Kidney (tissue), 14 donors: ENCODE data around the gene UBAC1. TPM values are rescaled to one million over a fixed set of nuclear protein-coding genes. Genes with fewer than 3 reads are reported as not detected.
"Not testable (repeated sequence)": the region's sequence is repeated elsewhere in the genome, so short reads cannot be mapped to it uniquely, and the experiment has no call there.

Experiments
- DNase-seq, 5 donors: peaks; one replicate each; pipeline ENCODE4 v3.0.0-alpha.2; 2013 to 2020
- FAIRE-seq: peaks from 2 replicates; lab custom pipeline; 2012; peaks lifted over from hg19 to GRCh38; lab: Jason Lieb, UNC
- H3K27ac ChIP-seq, 2 donors: one replicate each; pipeline ENCODE4 v1.7.0; 2013; ENCODE audit warnings: low read depth in 2 of 2, low read length in 2 of 2, inconsistent platforms in 1 of 2
- H3K27me3 ChIP-seq: one replicate; pipeline ENCODE4 v1.7.1; 2013; ENCODE audit warnings: low read length, inconsistent platforms; ENCODE audit not compliant: control insufficient read depth, insufficient read depth
- H3K36me3 ChIP-seq, 3 donors: one replicate each; pipeline versions ENCODE4 v1.7.0 to v1.7.1; 2013; ENCODE audit warnings: low read length in 3 of 3, control low read depth in 1 of 3, inconsistent platforms in 1 of 3; ENCODE audit not compliant: insufficient read depth in 3 of 3, control insufficient read depth in 2 of 3
- H3K4me1 ChIP-seq, 3 donors: one replicate each; pipeline versions ENCODE4 v1.7.0 to v1.7.1; 2013; ENCODE audit warnings: low read length in 3 of 3, inconsistent platforms in 1 of 3, low read depth in 1 of 3; ENCODE audit not compliant: control insufficient read depth in 2 of 3, insufficient read depth in 2 of 3
- H3K4me3 ChIP-seq, 3 donors: one replicate each; pipeline versions ENCODE4 v1.7.0 to v1.8.1; 2013; ENCODE audit warnings: low read length in 3 of 3, control low read depth in 1 of 3, inconsistent platforms in 1 of 3
- H3K9ac ChIP-seq, 3 donors: one replicate each; pipeline versions ENCODE4 v1.7.0 to v1.7.1; 2013; ENCODE audit warnings: low read length in 3 of 3, control low read depth in 1 of 3, inconsistent platforms in 1 of 3
- H3K9me3 ChIP-seq, 3 donors: one replicate each; pipeline versions ENCODE4 v1.7.0 to v1.7.1; 2013; ENCODE audit warnings: low read length in 3 of 3, control low read depth in 1 of 3, inconsistent platforms in 1 of 3; ENCODE audit not compliant: control insufficient read depth in 2 of 3, insufficient read depth in 1 of 3
- CTCF ChIP-seq: IDR thresholded peaks from 3 replicates; pipeline ENCODE4 v1.5.1; 2012; ENCODE audit warnings: mild to moderate bottlenecking, moderate library complexity, borderline replicate concordance; ENCODE audit not compliant: insufficient read depth; ENCODE audit errors: extremely low read depth
- intact Hi-C: fragments of 100-400 bp; cut with DNase I; formaldehyde crosslinking; loops from one replicate; pipeline ENCODE4 v1.11.1; 2022
- polyA plus RNA-seq: library from polyadenylated mRNA; stranded (reverse); fragments of 350-450 nt; fragmentation: Illumina TruSeq; extraction: RNeasy Lipid Tissue Mini Kit (QIAGEN cat#74804); gene quantifications from one replicate; pipeline ENCODE4 v1.2.3, GENCODE V29; 2014; ENCODE audit warnings: low read depth, low replicate concordance; ENCODE audit not compliant: insufficient read depth
- total RNA-seq: library from RNA; stranded (reverse); fragmentation: NEBNext Ultra II Directional; extraction: Animal tissue kit (Norgen Biotek cat#: 25700); gene quantifications from one replicate; pipeline ENCODE4 v1.2.1, GENCODE V29; 2021
- donor health status: control.
- donor health status: control.
- donor health status: control.
- donor health status: control.
- donor health status: control.
- donor health status: DM: yes; HTN: yes; CAD: no.
- donor health status: Normal renal cell carcinoma (clear cell type).

Gene UBAC1
- total and polyA plus RNA-seq, 2 donors from 2014 or later: 40.2 to 52.6 TPM

- Histone ChIP-seq H3K27ac (no peak overlapping the region), H3K4me3 (no peak overlapping the region), H3K9me3 (peaks cover 0 to 7% (median 0%) of the 10 kb centered on the region in 3 donors), H3K9ac (no peak overlapping the region), H3K36me3 (peaks cover under 1 to 7% (median 2%) of the 10 kb centered on the region in 3 donors), H3K4me1 (no peaks in the 10 kb centered on the region), H3K27me3 (no peaks in the 10 kb centered on the region)
- intact Hi-C loops: no loop called here
- FAIRE-seq (no peak), DNase-seq (no peak)
- TF ChIP-seq CTCF: no peak
These were observed 40.1 kb downstream of the UBAC1 start for GRCh38 chr9:135920973-135921585.

- DNase-seq (no peak), FAIRE-seq (no peak)
- Histone ChIP-seq H3K9ac (no peak overlapping the region), H3K4me3 (no peak overlapping the region), H3K4me1 (no peaks in the 10 kb centered on the region), H3K36me3 (peaks cover 4 to 12% (median 5%) of the 10 kb centered on the region in 3 donors), H3K27me3 (no peaks in the 10 kb centered on the region), H3K27ac (no peak overlapping the region), H3K9me3 (peaks cover 0 to 9% (median 2%) of the 10 kb centered on the region in 3 donors)
- intact Hi-C loops: no loop called here
- no peak for TF ChIP-seq CTCF
These were observed 40.8 kb downstream of the UBAC1 start for GRCh38 chr9:135920256-135920930.

GRCh38 chr9:135919318-135919890 is 41.8 kb downstream of the UBAC1 start:
- FAIRE-seq: no peak
- H3K9ac ChIP-seq: no peak overlapping the region

GRCh38 chr9:135916227-135916626 is 44.9 kb downstream of the UBAC1 start:
- H3K27ac ChIP-seq, H3K27me3 ChIP-seq, H3K4me3 ChIP-seq, intact Hi-C loops, H3K4me1 ChIP-seq, DNase-seq, FAIRE-seq, H3K9ac ChIP-seq: not testable (repeated sequence)
- Histone ChIP-seq H3K36me3 (peaks cover 5 to 29% (median 9%) of the 10 kb centered on the region in 3 donors), H3K9me3 (peaks cover 0 to 12% (median 3%) of the 10 kb centered on the region in 3 donors)

More at GRCh38 chr9:135919318-135919890, 41.8 kb downstream of the UBAC1 start:
- DNase-seq: no peak
- Histone ChIP-seq H3K4me3 (no peak overlapping the region), H3K4me1 (no peaks in the 10 kb centered on the region), H3K9me3 (peaks cover 0 to 9% (median 3%) of the 10 kb centered on the region in 3 donors), H3K27me3 (no peaks in the 10 kb centered on the region), H3K36me3 (peaks cover 5 to 21% (median 7%) of the 10 kb centered on the region in 3 donors), H3K27ac (no peak overlapping the region)
- intact Hi-C loops: no loop called here
- TF ChIP-seq CTCF: no peak
